B cell (primary cell): ENCODE data around the gene TSPO. TPM values are rescaled to one million over a fixed set of nuclear protein-coding genes. Genes with fewer than 3 reads are reported as not detected.

Source experiments
- ATAC-seq: fragments of 200-7000 bp; cut with Tn5 transposase; one replicate; pipeline ENCODE4 v1.10.0; 2021; ENCODE audit warnings: low read depth, mild to moderate bottlenecking, moderate number of reproducible peaks, moderate library complexity
- CTCF ChIA-PET: fragments of 350-600 bp; sonication (Branson Sonifier 250); formaldehyde crosslinking; loops from one replicate; lab custom pipeline; 2021; ENCODE audit warnings: antibody characterized with exemption, inconsistent platforms; lab: Charles Lee
- POLR2A ChIA-PET: fragments of 350-600 bp; sonication (Branson Sonifier 250); formaldehyde crosslinking; loops from one replicate; lab custom pipeline; 2021; ENCODE audit warnings: antibody characterized with exemption; lab: Charles Lee
- DNase-seq: peaks from one replicate; pipeline ENCODE4 v3.0.0; 2013
- H2AFZ ChIP-seq: 2 replicates; pipeline ENCODE4 v1.6.1; 2012; ENCODE audit warnings: mild to moderate bottlenecking, low read depth, low read length; ENCODE audit not compliant: insufficient read depth, poor library complexity, severe bottlenecking
- H3K27ac ChIP-seq, 2 donors: 1 replicate in 1 of 2; 2 replicates in 1 of 2; pipeline ENCODE4 v1.5.1; 2012 to 2013; ENCODE audit warnings: low read length in 2 of 2, mild to moderate bottlenecking in 2 of 2, moderate library complexity in 1 of 2
- H3K27me3 ChIP-seq, 4 experiments: fragments of 200-600 bp in 1 of 4; sonication (generic) in 1 of 4; replicated peaks in 1 of 4; 1 replicate in 2 of 4; 2 replicates in 2 of 4; pipeline versions ENCODE4 v1.6.1 to v1.7.0; 2013 to 2016; ENCODE audit warnings: low read length in 3 of 4, mild to moderate bottlenecking in 2 of 4, mixed read lengths in 1 of 4, moderate library complexity in 1 of 4; ENCODE audit not compliant: insufficient read depth in 4 of 4, control insufficient read depth in 3 of 4; ENCODE audit errors: control extremely low read depth in 1 of 4
- H3K36me3 ChIP-seq, 2 experiments: replicated peaks in 1 of 2; 1 replicate in 1 of 2; 2 replicates in 1 of 2; pipeline versions ENCODE4 v1.6.1 to v1.7.1; 2013; ENCODE audit warnings: low read length in 1 of 2; ENCODE audit not compliant: insufficient read depth in 2 of 2, control insufficient read depth in 1 of 2; ENCODE audit errors: control extremely low read depth in 1 of 2, extremely low read depth in 1 of 2
- H3K4me1 ChIP-seq, 2 donors: fragments of 200-600 bp in 1 of 2; sonication (generic) in 1 of 2; 1 replicate in 1 of 2; 2 replicates in 1 of 2; pipeline versions ENCODE4 v1.5.1 to v1.6.1; 2013 to 2017; ENCODE audit warnings: low read length in 2 of 2; ENCODE audit not compliant: control insufficient read depth in 2 of 2, insufficient read depth in 2 of 2
- H3K4me2 ChIP-seq: replicated peaks from 2 replicates; pipeline ENCODE3; 2012; ENCODE audit warnings: mild to moderate bottlenecking, low read depth, low read length; ENCODE audit not compliant: poor library complexity, severe bottlenecking
- H3K4me3 ChIP-seq, 5 experiments: fragments of 200-600 bp in 1 of 5; sonication (generic) in 1 of 5; 1 replicate in 3 of 5; 2 replicates in 2 of 5; pipeline versions ENCODE4 v1.5.1 to v1.7.0; 2011 to 2016; ENCODE audit warnings: low read length in 4 of 5, mild to moderate bottlenecking in 4 of 5, low read depth in 2 of 5, control low read depth in 1 of 5, moderate library complexity in 1 of 5; ENCODE audit not compliant: insufficient read depth in 1 of 5; ENCODE audit errors: control extremely low read depth in 1 of 5, extremely low read depth in 1 of 5
- H3K79me2 ChIP-seq: fragments of 200-600 bp; sonication (generic); one replicate; pipeline ENCODE4 v1.6.0; 2016; ENCODE audit warnings: low read length; ENCODE audit not compliant: control insufficient read depth, insufficient read depth
- H3K9ac ChIP-seq: fragments of 200-600 bp; sonication (generic); 2 replicates; pipeline ENCODE4 v1.6.1; 2017; ENCODE audit warnings: mild to moderate bottlenecking, low read length, moderate library complexity
- H3K9me3 ChIP-seq, 3 donors: one replicate each; pipeline versions ENCODE4 v1.6.1 to v1.7.1; 2013; ENCODE audit warnings: low read length in 2 of 3; ENCODE audit not compliant: control insufficient read depth in 2 of 3, insufficient read depth in 1 of 3; ENCODE audit errors: control extremely low read depth in 1 of 3
- H4K20me1 ChIP-seq: 2 replicates; pipeline ENCODE4 v1.6.0; 2012; ENCODE audit warnings: mild to moderate bottlenecking, low read length; ENCODE audit not compliant: insufficient read depth, control insufficient read depth, poor library complexity, severe bottlenecking
- H3K27ac Mint-ChIP-seq: one replicate; pipeline ENCODE4 v1.8.0; 2021; ENCODE audit warnings: mixed read lengths
- H3K27me3 Mint-ChIP-seq: one replicate; pipeline ENCODE4 v1.8.0; 2021; ENCODE audit warnings: mixed read lengths
- H3K4me1 Mint-ChIP-seq: one replicate; pipeline ENCODE4 v1.8.0; 2021; ENCODE audit warnings: mixed read lengths
- H3K4me3 Mint-ChIP-seq: one replicate; pipeline ENCODE4 v1.8.0; 2021; ENCODE audit warnings: mixed read lengths
- H3K9me3 Mint-ChIP-seq: one replicate; pipeline ENCODE4 v1.8.0; 2022; ENCODE audit warnings: mixed read lengths; ENCODE audit not compliant: insufficient read depth
- EZH2 ChIP-seq: IDR thresholded peaks from 2 replicates; pipeline ENCODE4 v1.6.1; 2012; ENCODE audit warnings: borderline replicate concordance, low read depth, mild to moderate bottlenecking, moderate library complexity, low read length; ENCODE audit not compliant: insufficient read depth, poor library complexity, severe bottlenecking
- WGBS: methylation state at CpG from one replicate; pipeline ENCODE4 v1.1.5; 2013; ENCODE audit warnings: missing lambda C conversion rate; ENCODE audit not compliant: insufficient coverage; 5-methylcytosine and 5-hydroxymethylcytosine counted together
- intact Hi-C: fragments of 100-400 bp; cut with micrococcal nuclease; formaldehyde crosslinking; loops from one replicate; pipeline ENCODE4 v1.10.0; 2022
- polyA plus RNA-seq: library from polyadenylated mRNA; depleted of rRNA; stranded (reverse); fragments of >200 nt; gene quantifications from 2 replicates; pipeline ENCODE4 v1.2.3, GENCODE V29; 2012
- total RNA-seq, 2 donors: library from RNA; stranded (reverse); fragments of 120-200 nt in 1 of 2; gene quantifications; 1 replicate in 1 of 2; 2 replicates in 1 of 2; pipeline versions ENCODE4 v1.2.3 to v1.2.4, GENCODE V29; 2013 to 2022
- TF ChIP-seq, protein P1 (sequence below): fragments of 200-600 bp; IDR thresholded peaks from one replicate; pipeline ENCODE4 v1.8.0; 2022; ENCODE audit warnings: antibody characterized with exemption, mild to moderate bottlenecking

Gene TSPO
- total and polyA plus RNA-seq, 2 donors (not counting 1 experiment from before 2014, with no cell fraction given): 54.9 to 94.2 TPM

DNA sequence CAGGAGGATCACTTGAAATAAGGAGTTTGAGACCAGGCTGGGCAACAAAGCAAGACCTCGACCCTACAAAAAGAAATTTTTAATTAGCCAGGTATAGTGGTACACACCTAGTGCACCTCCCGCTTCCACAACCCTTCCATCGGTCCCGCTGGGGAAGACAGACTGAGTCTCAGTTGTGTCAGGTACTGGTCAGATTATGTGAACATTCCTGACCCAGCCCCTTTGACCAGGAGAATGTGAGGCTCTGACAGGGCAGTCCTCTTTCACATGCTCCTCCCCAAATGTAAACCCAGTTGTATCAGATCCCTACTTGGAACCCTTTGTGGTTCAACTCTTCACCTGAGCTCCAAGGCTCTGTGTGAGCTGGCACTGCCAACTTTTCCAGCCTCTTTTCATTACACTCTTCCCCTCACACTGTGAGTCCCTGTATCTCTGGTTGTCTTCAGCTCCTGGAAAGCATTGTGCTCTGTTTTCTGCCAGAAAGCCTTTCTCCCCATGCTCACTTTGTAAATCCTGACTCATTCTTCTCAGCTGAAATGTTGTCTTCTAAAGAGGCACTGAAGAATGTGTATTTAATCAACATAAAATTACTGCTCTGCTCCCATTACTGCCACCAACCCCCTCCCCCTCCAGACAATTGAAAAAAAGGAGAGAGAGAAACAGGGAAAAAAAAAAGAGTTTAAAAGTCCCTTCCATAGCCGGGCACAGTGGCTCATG, 37.6 kb downstream of the TSPO start:
- no peak for DNase-seq
- Histone ChIP-seq H3K9me3 (peaks cover 1 to 9% (median 3%) of the 10 kb centered on the region in 3 donors), H3K27ac (no peak overlapping the region), H3K9ac (no peak overlapping the region), H4K20me1 (peaks cover 8% of the 10 kb centered on the region), H3K27me3 (peaks cover 0 to 11% (median 0%) of the 10 kb centered on the region in 4 experiments), H2AFZ (no peak overlapping the region), H3K36me3 (no peaks in the 10 kb centered on the region), H3K4me2 (no peak overlapping the region), H3K79me2 (peaks cover 12% of the 10 kb centered on the region), H3K4me1 (peaks cover 14 to 19% of the 10 kb centered on the region in 2 donors), H3K4me3 (no peak overlapping the region)
- Mint-ChIP-seq H3K27me3 (peaks cover 8% of the 10 kb centered on the region), H3K27ac (peak overlapping the region; percentile 63), H3K9me3 (peaks cover 3% of the 10 kb centered on the region), H3K4me3 (peak overlapping the region; percentile 64), H3K4me1 (peaks cover 18% of the 10 kb centered on the region)
- no peak for TF ChIP-seq EZH2
- TF ChIP-seq, protein P1, sequence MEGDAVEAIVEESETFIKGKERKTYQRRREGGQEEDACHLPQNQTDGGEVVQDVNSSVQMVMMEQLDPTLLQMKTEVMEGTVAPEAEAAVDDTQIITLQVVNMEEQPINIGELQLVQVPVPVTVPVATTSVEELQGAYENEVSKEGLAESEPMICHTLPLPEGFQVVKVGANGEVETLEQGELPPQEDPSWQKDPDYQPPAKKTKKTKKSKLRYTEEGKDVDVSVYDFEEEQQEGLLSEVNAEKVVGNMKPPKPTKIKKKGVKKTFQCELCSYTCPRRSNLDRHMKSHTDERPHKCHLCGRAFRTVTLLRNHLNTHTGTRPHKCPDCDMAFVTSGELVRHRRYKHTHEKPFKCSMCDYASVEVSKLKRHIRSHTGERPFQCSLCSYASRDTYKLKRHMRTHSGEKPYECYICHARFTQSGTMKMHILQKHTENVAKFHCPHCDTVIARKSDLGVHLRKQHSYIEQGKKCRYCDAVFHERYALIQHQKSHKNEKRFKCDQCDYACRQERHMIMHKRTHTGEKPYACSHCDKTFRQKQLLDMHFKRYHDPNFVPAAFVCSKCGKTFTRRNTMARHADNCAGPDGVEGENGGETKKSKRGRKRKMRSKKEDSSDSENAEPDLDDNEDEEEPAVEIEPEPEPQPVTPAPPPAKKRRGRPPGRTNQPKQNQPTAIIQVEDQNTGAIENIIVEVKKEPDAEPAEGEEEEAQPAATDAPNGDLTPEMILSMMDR: no peak
- intact Hi-C loops: loop anchor here (5.0 kb wide), 1 partner anchor 768 kb away; the partner anchor contains the start of gene SAMM50
- ChIA-PET CTCF (interaction anchor here (0.7 kb wide), 2 partner anchors 48 to 174 kb away, joined by 3 to 5 read pairs; partner anchors contain the start of gene PACSIN2), POLR2A (no interaction called here)
- WGBS: 100% methylated on average over 3 of the region's 5 CpGs
- no peak for ATAC-seq

DNA sequence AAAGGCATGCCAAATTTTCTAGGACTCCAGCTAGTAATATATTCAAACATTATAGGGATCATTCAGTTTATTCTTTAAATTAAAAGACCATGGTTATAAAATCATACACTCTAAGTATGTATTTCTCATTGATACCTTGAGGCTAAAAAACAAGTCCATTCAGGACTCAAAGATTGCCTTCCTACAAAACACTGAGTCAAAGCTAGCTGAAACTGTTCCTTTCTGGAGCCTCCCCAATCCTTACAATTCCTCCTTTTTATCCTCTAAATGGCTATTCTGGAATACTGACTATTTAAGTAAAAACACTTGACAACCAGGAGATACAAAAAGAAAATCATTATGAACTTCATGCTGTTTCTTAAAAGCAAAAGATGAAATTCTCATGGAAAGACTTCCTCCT, 40.5 kb downstream of the TSPO start:
- TF ChIP-seq EZH2: no peak
- TF ChIP-seq, protein P1: no peak
- H3K4me3 Mint-ChIP-seq: no peak overlapping the region
- H3K27me3 ChIP-seq: peaks cover 0 to 11% (median 0%) of the 10 kb centered on the region in 4 experiments
- no peaks in the 10 kb centered on the region for H3K36me3 ChIP-seq
- DNase-seq (no peak), ATAC-seq (no peak)
- H3K79me2 ChIP-seq: no peaks in the 10 kb centered on the region
- peaks cover 6 to 8% of the 10 kb centered on the region in 2 donors for H3K4me1 ChIP-seq
- ChIA-PET CTCF (no interaction called here), POLR2A (no interaction called here)
- H3K9me3 ChIP-seq: peaks cover 1 to 9% (median 3%) of the 10 kb centered on the region in 3 donors
- H4K20me1 ChIP-seq: no peaks in the 10 kb centered on the region
- no peak overlapping the region for H3K27ac ChIP-seq
- H3K4me1 Mint-ChIP-seq: peaks cover 5% of the 10 kb centered on the region
- peaks cover 12% of the 10 kb centered on the region for H3K27me3 Mint-ChIP-seq
- no peak overlapping the region for H2AFZ ChIP-seq
- H3K4me3 ChIP-seq: no peak overlapping the region
- intact Hi-C loops: no loop called here
- peaks cover 3% of the 10 kb centered on the region for H3K9me3 Mint-ChIP-seq
- H3K4me2 ChIP-seq: no peak overlapping the region
- no peak overlapping the region for H3K9ac ChIP-seq
- no peak overlapping the region for H3K27ac Mint-ChIP-seq
